Measurements from ENCODE around the gene LDLRAD3.

LDLRAD3 gene

DNA sequence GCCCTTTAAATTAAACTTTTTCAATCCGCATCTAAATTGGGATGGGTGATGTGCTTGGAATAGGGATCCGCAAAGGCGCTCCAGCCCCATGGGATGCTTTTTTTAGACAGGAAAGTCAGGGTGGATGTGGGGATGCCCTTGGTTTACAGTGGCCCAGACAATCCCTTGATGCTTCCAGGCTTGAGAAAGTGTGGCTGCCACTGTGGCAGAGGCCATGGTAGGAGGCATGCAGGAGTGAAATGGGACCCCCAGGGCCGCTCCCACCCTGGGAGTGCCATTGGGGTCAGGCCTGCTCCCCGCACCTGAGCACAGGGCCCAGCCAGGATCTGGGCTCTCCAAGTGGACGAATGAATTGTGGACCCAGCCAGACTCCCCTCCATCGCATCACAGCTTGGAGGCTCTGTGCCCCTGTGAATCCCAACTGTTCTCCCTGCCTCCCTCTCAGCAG, 269.6 kb downstream of the LDLRAD3 start:
- DNase-seq (ENCODE audit: low read depth), result no peak

GRCh38 chr11:36214480-36214879, 270.6 kb downstream of the LDLRAD3 start:
- no peak for DNase-seq (ENCODE audit: low read depth)

DNA sequence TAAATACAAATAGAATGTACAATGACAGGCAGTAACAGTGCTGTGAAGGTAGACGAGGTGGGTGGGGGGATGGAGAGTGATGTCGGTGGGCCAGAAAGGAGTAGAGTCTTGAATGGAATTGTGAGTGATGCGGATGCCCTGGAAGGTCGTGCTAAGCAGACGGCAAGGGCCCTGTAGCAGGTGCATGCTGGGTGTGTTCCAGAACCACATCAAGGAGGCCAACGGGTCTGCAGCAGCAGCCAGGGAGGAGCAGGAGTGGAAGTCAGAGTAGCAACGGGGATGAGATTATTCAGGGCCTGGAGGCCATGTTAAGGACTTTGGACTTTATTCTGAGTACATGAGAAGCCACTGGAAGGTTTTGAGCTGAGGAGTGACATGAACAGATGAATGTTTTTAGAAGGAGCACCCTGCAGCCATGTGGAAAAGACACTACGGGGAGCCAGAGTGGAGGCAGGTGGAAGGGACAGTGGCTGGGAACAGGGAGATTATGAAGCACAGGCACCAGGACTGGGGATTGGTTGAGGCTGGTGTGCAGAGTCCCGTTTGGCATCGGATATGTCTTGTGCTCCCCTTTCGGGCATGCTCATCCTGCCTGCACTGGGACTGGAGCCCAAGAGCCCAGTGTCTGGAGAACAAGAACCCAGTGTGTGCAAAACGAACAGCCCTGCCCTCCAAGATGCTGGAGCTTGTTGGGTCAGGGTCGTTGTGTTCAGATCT, 271.3 kb downstream of the LDLRAD3 start:
- no peak for DNase-seq (ENCODE audit: low read depth)

- no peak for DNase-seq (ENCODE audit: low read depth)
Measured at GRCh38 chr11:36215693-36216060, 271.8 kb downstream of the LDLRAD3 start.

DNA sequence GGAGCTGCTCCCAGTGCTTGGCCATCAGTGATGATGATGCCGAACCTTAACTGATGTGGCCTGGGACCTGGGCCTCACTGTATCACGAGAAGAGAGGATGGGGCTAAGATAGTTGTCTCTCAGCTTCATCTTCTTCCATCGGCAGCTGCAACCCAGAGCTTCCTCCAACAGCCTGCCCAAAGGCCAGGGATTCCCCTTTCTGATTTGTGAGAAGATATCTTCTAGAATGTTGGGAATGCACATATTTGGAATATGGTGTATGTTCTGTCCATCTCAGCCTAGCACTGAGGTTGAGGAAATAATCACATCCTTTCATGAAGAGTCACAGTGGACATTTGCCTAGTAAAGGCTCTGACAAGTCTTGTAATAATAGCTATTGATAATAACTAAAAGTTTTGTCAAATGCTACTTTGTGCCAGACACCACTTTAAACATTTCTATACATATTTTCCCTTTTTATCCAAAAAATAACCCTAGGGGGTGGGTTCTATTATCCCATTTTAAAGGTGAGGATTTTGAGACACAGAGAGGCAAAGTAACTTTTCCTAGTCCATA, 272.3 kb downstream of the LDLRAD3 start:
- no peak for DNase-seq (ENCODE audit: low read depth)

DNA sequence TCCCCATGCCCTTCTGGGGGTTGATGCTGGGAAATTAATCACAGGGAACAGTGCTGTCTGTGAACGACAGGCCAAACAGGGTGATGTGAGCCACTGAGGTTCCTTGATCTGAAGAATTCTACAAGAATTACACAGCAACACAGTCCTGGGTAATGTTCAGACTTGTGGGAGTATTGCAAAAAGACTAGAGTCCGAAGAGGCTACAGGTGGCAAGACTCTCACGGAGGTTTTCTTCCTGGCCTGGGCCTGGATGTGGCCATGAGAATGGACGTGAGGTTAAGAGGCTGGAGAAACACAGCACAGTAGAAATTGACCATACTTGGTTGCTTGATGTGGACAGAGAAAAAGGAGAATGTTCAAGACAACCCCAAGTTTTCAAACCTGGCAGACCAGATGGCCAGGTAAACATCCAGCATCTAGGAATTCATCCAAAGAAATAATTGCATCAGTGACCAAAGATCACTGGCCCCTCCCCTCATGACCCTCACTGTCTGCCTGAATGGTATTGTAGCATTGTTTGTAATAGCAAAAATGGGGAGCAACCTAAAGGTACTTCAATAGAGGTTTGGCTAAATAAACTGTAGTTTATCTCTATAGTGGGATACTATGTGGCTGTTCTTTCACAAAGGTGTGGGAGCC, 274.5 kb downstream of the LDLRAD3 start:
- DNase-seq (ENCODE audit: low read depth), result no peak

DNA sequence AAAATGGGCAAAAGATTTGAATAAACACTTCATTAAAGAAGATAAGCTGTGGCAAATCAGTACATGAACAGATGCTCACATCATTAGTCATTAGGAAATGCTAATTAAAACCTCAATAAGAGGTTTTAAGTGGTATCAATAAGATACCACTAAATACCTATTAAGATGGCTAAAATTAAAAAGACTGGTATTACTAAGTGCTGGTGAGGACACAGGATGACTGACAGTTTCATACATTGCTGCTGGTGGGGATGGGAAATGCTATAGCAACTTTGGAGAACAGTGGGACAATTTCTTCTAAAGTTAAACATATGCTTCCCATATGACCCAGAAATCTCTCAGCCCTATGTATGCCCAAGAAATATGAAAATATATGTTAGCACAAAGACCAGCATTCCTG, 276.1 kb downstream of the LDLRAD3 start:
- no peak for DNase-seq (ENCODE audit: low read depth)

GRCh38 chr11:36222831-36223635, 279.2 kb downstream of the LDLRAD3 start:
- DNase-seq (ENCODE audit: low read depth), result no peak

GRCh38 chr11:36224209-36224882, 280.5 kb downstream of the LDLRAD3 start:
- DNase-seq (ENCODE audit: low read depth), result no peak

DNA sequence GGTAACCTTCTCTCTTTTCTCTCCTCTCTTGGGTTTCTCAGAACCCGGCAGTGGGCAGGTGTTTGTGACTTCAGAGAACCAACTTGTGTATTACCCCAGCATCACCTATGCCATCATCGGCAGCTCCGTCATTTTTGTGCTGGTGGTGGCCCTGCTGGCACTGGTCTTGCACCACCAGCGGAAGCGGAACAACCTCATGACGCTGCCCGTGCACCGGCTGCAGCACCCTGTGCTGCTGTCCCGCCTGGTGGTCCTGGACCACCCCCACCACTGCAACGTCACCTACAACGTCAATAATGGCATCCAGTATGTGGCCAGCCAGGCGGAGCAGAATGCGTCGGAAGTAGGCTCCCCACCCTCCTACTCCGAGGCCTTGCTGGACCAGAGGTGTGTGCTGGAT, 283.2 kb downstream of the LDLRAD3 start:
- no peak for DNase-seq (ENCODE audit: low read depth)

- DNase-seq (ENCODE audit: low read depth), result no peak
Measured at GRCh38 chr11:36228689-36229088, 284.8 kb downstream of the LDLRAD3 start.

DNA sequence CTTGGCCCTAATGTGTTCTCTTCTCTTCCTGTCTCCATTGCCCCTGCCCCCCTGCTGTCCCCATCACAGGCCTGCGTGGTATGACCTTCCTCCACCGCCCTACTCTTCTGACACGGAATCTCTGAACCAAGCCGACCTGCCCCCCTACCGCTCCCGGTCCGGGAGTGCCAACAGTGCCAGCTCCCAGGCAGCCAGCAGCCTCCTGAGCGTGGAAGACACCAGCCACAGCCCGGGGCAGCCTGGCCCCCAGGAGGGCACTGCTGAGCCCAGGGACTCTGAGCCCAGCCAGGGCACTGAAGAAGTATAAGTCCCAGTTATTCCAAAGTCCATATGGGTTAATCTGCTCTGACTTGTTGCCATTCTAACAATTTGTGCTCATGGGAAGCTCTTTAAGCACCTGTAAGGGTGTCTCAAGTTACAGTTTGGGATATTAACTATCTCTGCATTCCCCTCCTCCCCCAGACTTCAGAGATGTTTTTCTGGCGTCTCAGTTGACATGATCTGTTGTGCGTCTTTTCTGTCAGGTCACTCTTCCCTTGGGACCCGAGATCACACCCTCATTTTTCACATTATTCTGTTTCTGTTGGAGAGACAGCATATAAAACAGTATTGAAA, 285.3 kb downstream of the LDLRAD3 start:
- no peak for DNase-seq (ENCODE audit: low read depth)

GRCh38 chr11:36230779-36231699, 287.2 kb downstream of the LDLRAD3 start:
- no peak for DNase-seq (ENCODE audit: low read depth)

DNA sequence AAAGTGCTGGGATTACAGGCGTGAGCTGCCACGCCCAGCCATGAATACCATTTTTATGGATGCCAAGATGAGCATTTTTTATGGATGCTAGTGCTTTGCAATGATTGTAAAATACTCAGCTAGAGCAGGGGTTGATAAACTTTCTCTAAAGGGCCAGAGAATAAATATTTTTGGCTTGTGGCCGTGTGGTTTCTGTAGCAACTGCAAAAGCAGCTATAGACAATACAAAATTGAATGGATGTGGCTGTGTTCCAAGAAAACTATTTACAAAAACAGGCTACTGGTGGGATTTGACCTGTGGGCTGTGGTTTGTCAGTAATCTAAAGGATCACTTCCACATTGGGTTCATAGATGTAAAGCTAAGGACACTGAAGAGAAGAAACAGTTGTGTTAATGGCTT, 289.3 kb downstream of the LDLRAD3 start:
- no peak for DNase-seq (ENCODE audit: low read depth)

GRCh38 chr11:36234825-36235224, 291.0 kb downstream of the LDLRAD3 start:
- DNase-seq (ENCODE audit: low read depth), result no peak

DNA sequence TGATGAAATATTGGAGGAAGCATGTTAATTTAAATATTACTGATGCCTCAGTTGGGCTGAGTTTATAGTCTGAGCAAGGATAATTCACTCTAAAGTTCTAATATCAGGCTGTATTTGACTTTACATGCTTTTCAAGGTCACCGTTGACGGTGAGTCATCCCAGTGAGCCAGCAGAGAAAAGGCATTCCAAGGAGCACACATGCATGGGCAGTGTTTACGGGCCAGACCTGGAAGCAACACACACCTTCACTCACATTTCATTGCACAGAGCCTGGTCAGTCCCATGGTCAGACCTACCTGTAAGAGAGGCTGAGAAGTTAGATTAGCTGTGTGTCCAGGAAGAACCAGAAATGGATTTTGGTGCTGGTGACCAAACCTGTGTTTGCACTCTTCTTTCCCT, 291.9 kb downstream of the LDLRAD3 start:
- DNase-seq (ENCODE audit: low read depth), result no peak

DNA sequence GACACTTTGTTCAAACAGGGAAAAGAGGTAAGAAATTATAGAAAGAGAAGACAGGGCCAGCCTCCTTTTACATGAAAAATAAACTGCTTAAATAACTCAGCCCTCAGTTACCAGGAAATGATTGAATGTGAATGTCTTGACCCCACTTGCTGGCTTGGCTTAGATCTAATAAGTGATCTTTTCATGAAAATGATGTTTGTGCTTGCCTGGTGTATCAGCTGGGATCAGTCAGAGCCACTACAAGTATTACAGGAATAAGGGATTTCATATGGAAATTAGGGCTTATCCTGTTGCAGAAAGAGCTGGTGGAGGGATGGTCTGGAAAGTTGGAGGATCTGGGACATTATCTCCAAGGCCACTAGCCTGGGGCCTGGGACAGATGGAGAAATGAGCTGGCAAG, 293.5 kb downstream of the LDLRAD3 start:
- no peak for DNase-seq (ENCODE audit: low read depth)

- DNase-seq (ENCODE audit: low read depth), result no peak
Measured at GRCh38 chr11:36238036-36238631, 294.3 kb downstream of the LDLRAD3 start.

DNA sequence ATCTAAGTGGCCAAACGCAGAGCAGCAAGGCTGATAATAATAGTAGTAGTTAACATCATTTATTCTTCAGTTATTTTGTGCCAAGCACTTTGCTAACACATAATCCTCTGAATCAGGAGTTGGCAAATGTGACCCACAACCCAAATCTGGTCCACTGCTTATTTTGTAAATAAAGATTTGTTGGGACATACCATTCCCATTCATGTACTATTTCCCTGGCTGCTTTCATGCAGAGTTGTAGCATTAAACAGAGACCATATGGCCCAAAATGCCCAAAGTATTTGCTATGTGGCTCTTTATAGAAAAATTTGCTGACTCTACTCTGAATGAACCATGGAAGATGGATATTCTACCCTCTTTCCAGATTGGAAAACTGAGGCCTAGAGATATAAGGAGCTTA, 295.0 kb downstream of the LDLRAD3 start:
- no peak for DNase-seq (ENCODE audit: low read depth)

GRCh38 chr11:36239636-36240035, 295.8 kb downstream of the LDLRAD3 start:
- DNase-seq (ENCODE audit: low read depth), result no peak

Measured in activated T-cell treated with anti-CD3 and anti-CD28 coated beads for 48 hours (primary cell).